ENCODE results near the gene CLK2. TPM values are rescaled to one million over a fixed set of nuclear protein-coding genes. Genes with fewer than 3 reads are reported as not detected.
A peak's percentile ranks its signal among the peaks of the same experiment; 100 is the strongest.

Gene CLK2
- total and polyA plus RNA-seq, 9 of the 15 experiments (the other 6 are each of a cell fraction or from before 2014, with no cell fraction given), result 13.5 to 81.4 (median 39.6) TPM

- peak; percentile 66; the same call in 1 of the 2 replicates for TF ChIP-seq ZNF76 (CRISPR knock-in tag; IDR thresholded peaks at IDR 0.05; ENCODE audit: borderline replicate concordance)
- peak; percentile 82 for TF ChIP-seq E2F4 (CRISPR knock-in tag; IDR thresholded peaks at IDR 0.05; ENCODE audit: low read depth)
- TF ChIP-seq ETV1 (tag; conservative IDR thresholded peaks at IDR 0.05; ENCODE audit: low read depth), result 0 out of 2 replicates have a peak, but pooled peaks have one; percentile 18
- peak; percentile 70; the same call in 1 of the 2 replicates for TF ChIP-seq GTF2F1 (IDR thresholded peaks at IDR 0.05; ENCODE audit: low read depth, low read length)
- TF ChIP-seq MXI1 (IDR thresholded peaks at IDR 0.05; ENCODE audit: low read depth, low read length), result no peak
- TF ChIP-seq E2F5 (CRISPR knock-in tag; IDR thresholded peaks at IDR 0.05), result peak; percentile 92
- no peak for TF ChIP-seq ZBTB9 (CRISPR knock-in tag; IDR thresholded peaks at IDR 0.05)
- TF ChIP-seq SREBF2 (CRISPR knock-in tag; IDR thresholded peaks at IDR 0.05), result no peak
- peak; percentile 89 for TF ChIP-seq ASH1L (IDR thresholded peaks at IDR 0.05; ENCODE audit: borderline replicate concordance, low read depth, partially characterized antibody)
- TF ChIP-seq RBM17 (IDR thresholded peaks at IDR 0.05; ENCODE audit: borderline replicate concordance, low read depth, low read length), result no peak
- peak; percentile 21; the same call in 1 of the 2 replicates for TF ChIP-seq BRD4 (IDR thresholded peaks at IDR 0.05)
- TF ChIP-seq TEAD4 (IDR thresholded peaks at IDR 0.05; ENCODE audit: low read length), result 0 out of 2 replicates have a peak, but pooled peaks have one; percentile 4
- TF ChIP-seq TEAD4 (CRISPR knock-in tag; IDR thresholded peaks at IDR 0.05; ENCODE audit: borderline replicate concordance), result no peak
- 0 out of 2 replicates have a peak, but pooled peaks have one; percentile 20 for TF ChIP-seq GMEB1 (CRISPR knock-in tag; IDR thresholded peaks at IDR 0.05)
- TF ChIP-seq ARHGAP35 (IDR thresholded peaks at IDR 0.05; ENCODE audit: partially characterized antibody), result no peak
- peak; percentile 78 for TF ChIP-seq SP2 (IDR thresholded peaks at IDR 0.05; ENCODE audit: extremely low read depth, low read depth, low read length, poor library complexity, severe bottlenecking)
- no peak for TF ChIP-seq BACH1 (tag; IDR thresholded peaks at IDR 0.05)
- TF ChIP-seq ZBTB12 (CRISPR knock-in tag; IDR thresholded peaks at IDR 0.05), result no peak
- TF ChIP-seq RFX1 (IDR thresholded peaks at IDR 0.05), result no peak
Measured at GRCh38 chr1:155227261-155228095, 45.8 kb downstream of the CLK2 start (continued).
